SK-N-SH (cell line): ENCODE measurements around the gene SPINK8. TPM values are rescaled to one million over a fixed set of nuclear protein-coding genes. Genes with fewer than 3 reads are reported as not detected.

Source experiments
- CTCF ChIA-PET: fragments of 300-600, 350-600 bp; formaldehyde crosslinking; extraction: SDS; loops from one replicate; lab custom pipeline; 2021; lab: Yijun Ruan, JAX
- POLR2A ChIA-PET: fragments of 350-600 bp; sonication (Branson Sonifier 250); formaldehyde crosslinking; extraction: SDS; loops from one replicate; lab custom pipeline; 2020; ENCODE audit warnings: antibody characterized with exemption, inconsistent platforms; lab: Yijun Ruan, JAX
- DNase-seq: peaks from one replicate; pipeline ENCODE4 v3.0.0; 2012
- H2AFZ ChIP-seq: fragments of 200-600 bp; sonication (generic); 2 replicates; pipeline ENCODE4 v1.8.1; 2016; ENCODE audit warnings: antibody characterized with exemption, mild to moderate bottlenecking, low read depth
- H3F3A ChIP-seq: fragments of 200-600 bp; sonication (generic); replicated peaks from 2 replicates; pipeline ENCODE3; 2016; ENCODE audit warnings: antibody characterized with exemption, mild to moderate bottlenecking; ENCODE audit not compliant: insufficient read depth
- H3K27ac ChIP-seq, 2 experiments: fragments of 200-500 bp in 1 of 2; fragments of 200-600 bp in 1 of 2; sonication (Bioruptor generic) in 1 of 2; sonication (generic), shearing (Covaris generic) in 1 of 2; 2 replicates each; pipeline versions ENCODE4 v1.5.1 to v1.6.1; 2014 to 2016; ENCODE audit warnings: low read depth in 2 of 2, inconsistent platforms in 1 of 2, low read length in 1 of 2, mild to moderate bottlenecking in 1 of 2, mixed read lengths in 1 of 2
- H3K27me3 ChIP-seq: fragments of 200-600 bp; sonication (generic), shearing (Covaris generic); 2 replicates; pipeline ENCODE4 v1.6.1; 2016; ENCODE audit warnings: mixed run types; ENCODE audit not compliant: insufficient read depth
- H3K36me3 ChIP-seq, 2 experiments: fragments of 200-500 bp in 1 of 2; fragments of 200-600 bp in 1 of 2; sonication (Bioruptor generic) in 1 of 2; sonication (generic) in 1 of 2; replicated peaks in 1 of 2; 2 replicates each; pipeline versions ENCODE3 to v1.5.1; 2014 to 2016; ENCODE audit warnings: low read length in 1 of 2, mild to moderate bottlenecking in 1 of 2; ENCODE audit not compliant: insufficient read depth in 2 of 2, control insufficient read depth in 1 of 2
- H3K4me1 ChIP-seq, 2 experiments: fragments of 200-500 bp in 1 of 2; fragments of 200-600 bp in 1 of 2; sonication (Bioruptor generic) in 1 of 2; sonication (generic), shearing (Covaris generic) in 1 of 2; 2 replicates each; pipeline versions ENCODE4 v1.5.1 to v1.6.1; 2014 to 2016; ENCODE audit warnings: low read depth in 1 of 2, low read length in 1 of 2, mixed run types in 1 of 2; ENCODE audit not compliant: insufficient read depth in 2 of 2, control insufficient read depth in 1 of 2
- H3K4me2 ChIP-seq: fragments of 200-600 bp; sonication (generic), shearing (Covaris generic); 2 replicates; pipeline ENCODE4 v1.6.1; 2017; ENCODE audit warnings: mixed run types
- H3K4me3 ChIP-seq, 2 experiments: fragments of 200-500 bp in 1 of 2; fragments of 200-600 bp in 1 of 2; sonication (Bioruptor generic) in 1 of 2; sonication (generic), shearing (Covaris generic) in 1 of 2; 2 replicates each; pipeline versions ENCODE4 v1.5.1 to v1.8.1; 2014 to 2016; ENCODE audit warnings: low read depth in 2 of 2, inconsistent platforms in 1 of 2, low read length in 1 of 2, mild to moderate bottlenecking in 1 of 2, mixed read lengths in 1 of 2, moderate library complexity in 1 of 2
- H3K79me2 ChIP-seq: fragments of 200-600 bp; sonication (generic); 2 replicates; pipeline ENCODE4 v1.8.1; 2017; ENCODE audit warnings: mild to moderate bottlenecking; ENCODE audit not compliant: insufficient read depth
- H3K9ac ChIP-seq: fragments of 200-600 bp; sonication (generic); 2 replicates; pipeline ENCODE4 v1.6.1; 2017; ENCODE audit warnings: mixed run types
- H3K9me2 ChIP-seq: fragments of 200-600 bp; sonication (generic); 2 replicates; pipeline ENCODE4 v1.6.1; 2017; ENCODE audit warnings: mixed run types
- H3K9me3 ChIP-seq: fragments of 200-600 bp; sonication (generic); 2 replicates; pipeline ENCODE4 v1.6.1; 2017; ENCODE audit warnings: mixed run types, mild to moderate bottlenecking, moderate library complexity
- H4K20me1 ChIP-seq: fragments of 200-600 bp; sonication (generic); 2 replicates; pipeline ENCODE4 v1.6.1; 2017; ENCODE audit warnings: mild to moderate bottlenecking, mixed run types; ENCODE audit not compliant: insufficient read depth
- CHD2 ChIP-seq: fragments of 150-350 bp; IDR thresholded peaks from 2 replicates; pipeline ENCODE4 v1.6.1; 2018; ENCODE audit warnings: low read length; ENCODE audit not compliant: partially characterized antibody
- ELF1 ChIP-seq: IDR thresholded peaks from 2 replicates; pipeline ENCODE4 v1.4.0; 2012
- EP300 ChIP-seq, 2 experiments: IDR thresholded peaks; 2 replicates each; pipeline versions ENCODE4 v1.4.0 to v1.6.1; 2012; ENCODE audit warnings: borderline replicate concordance in 1 of 2, low read depth in 1 of 2, low read length in 1 of 2
- FOSL2 ChIP-seq: IDR thresholded peaks from 2 replicates; pipeline ENCODE4 v1.4.0; 2012; ENCODE audit warnings: low read depth, mild to moderate bottlenecking, moderate library complexity, borderline replicate concordance
- FOXJ3 ChIP-seq: sonication (generic); formaldehyde crosslinking; IDR thresholded peaks from 2 replicates; pipeline ENCODE4 v1.5.1; 2020; ENCODE audit warnings: mild to moderate bottlenecking, missing genetic modification reagents
- FOXM1 ChIP-seq: IDR thresholded peaks from 2 replicates; pipeline ENCODE4 v1.4.0; 2012; ENCODE audit warnings: low read depth, mild to moderate bottlenecking
- GABPA ChIP-seq: IDR thresholded peaks from 2 replicates; pipeline ENCODE4 v1.4.0; 2012; ENCODE audit warnings: low read depth, mild to moderate bottlenecking
- GATA2 ChIP-seq: sonication (generic); formaldehyde crosslinking; IDR thresholded peaks from 2 replicates; pipeline ENCODE4 v1.5.0; 2020; ENCODE audit warnings: mild to moderate bottlenecking, missing genetic modification reagents
- MEF2A ChIP-seq: IDR thresholded peaks from 2 replicates; pipeline ENCODE4 v1.4.0; 2012; ENCODE audit warnings: low read depth, borderline replicate concordance
- MXI1 ChIP-seq: IDR thresholded peaks from 2 replicates; pipeline ENCODE4 v1.6.1; 2012; ENCODE audit warnings: mild to moderate bottlenecking, low read depth, low read length, improper control_type of control experiment
- POLR2AphosphoS5 ChIP-seq: IDR thresholded peaks from 2 replicates; pipeline ENCODE4 v1.6.1; 2012; ENCODE audit warnings: low read depth, low read length
- RFX5 ChIP-seq: IDR thresholded peaks from 2 replicates; pipeline ENCODE4 v1.6.1; 2012; ENCODE audit warnings: mild to moderate bottlenecking, improper control_type of control experiment, low read length
- RXRA ChIP-seq: IDR thresholded peaks from 2 replicates; pipeline ENCODE4 v1.4.0; 2012; ENCODE audit warnings: low read depth, mild to moderate bottlenecking, borderline replicate concordance
- SIN3A ChIP-seq: IDR thresholded peaks from 2 replicates; pipeline ENCODE4 v1.6.1; 2012; ENCODE audit warnings: low read depth, mild to moderate bottlenecking, low read length, moderate library complexity, borderline replicate concordance
- SMC3 ChIP-seq: IDR thresholded peaks from 2 replicates; pipeline ENCODE4 v1.6.1; 2012; ENCODE audit warnings: low read depth, low read length, improper control_type of control experiment
- TAF1 ChIP-seq: IDR thresholded peaks from 2 replicates; pipeline ENCODE4 v1.6.1; 2012; ENCODE audit warnings: low read depth, mild to moderate bottlenecking, low read length, moderate library complexity, borderline replicate concordance
- TCF12 ChIP-seq: IDR thresholded peaks from 2 replicates; pipeline ENCODE4 v1.4.0; 2012
- TEAD4 ChIP-seq: IDR thresholded peaks from 2 replicates; pipeline ENCODE4 v1.4.0; 2012; ENCODE audit warnings: mild to moderate bottlenecking, borderline replicate concordance; ENCODE audit not compliant: insufficient read depth
- YY1 ChIP-seq: IDR thresholded peaks from 2 replicates; pipeline ENCODE4 v1.4.0; 2012; ENCODE audit warnings: low read depth, mild to moderate bottlenecking
- WGBS: methylation state at CpG from one replicate; pipeline ENCODE4 v1.1.6; 2017; ENCODE audit warnings: low lambda C conversion rate; 5-methylcytosine and 5-hydroxymethylcytosine counted together
- polyA plus RNA-seq, 3 experiments: library from polyadenylated mRNA; depleted of rRNA; stranded (reverse); fragments of >200 nt; gene quantifications; 2 replicates each; pipeline ENCODE4 v1.2.3, GENCODE V29; 2012
- TF ChIP-seq, protein P1 (sequence below): IDR thresholded peaks from 2 replicates; pipeline ENCODE4 v1.4.0; 2012; ENCODE audit warnings: low read depth
- TF ChIP-seq, protein P2 (sequence below): IDR thresholded peaks from 2 replicates; pipeline ENCODE4 v1.4.0; 2012; ENCODE audit warnings: low read depth, borderline replicate concordance
- TF ChIP-seq, protein P3 (sequence below): IDR thresholded peaks from 2 replicates; pipeline ENCODE4; 2012

SPINK8 gene
- polyA plus RNA-seq, 1 of the 3 experiments (the other 2 are of a cell fraction): not detected

DNA sequence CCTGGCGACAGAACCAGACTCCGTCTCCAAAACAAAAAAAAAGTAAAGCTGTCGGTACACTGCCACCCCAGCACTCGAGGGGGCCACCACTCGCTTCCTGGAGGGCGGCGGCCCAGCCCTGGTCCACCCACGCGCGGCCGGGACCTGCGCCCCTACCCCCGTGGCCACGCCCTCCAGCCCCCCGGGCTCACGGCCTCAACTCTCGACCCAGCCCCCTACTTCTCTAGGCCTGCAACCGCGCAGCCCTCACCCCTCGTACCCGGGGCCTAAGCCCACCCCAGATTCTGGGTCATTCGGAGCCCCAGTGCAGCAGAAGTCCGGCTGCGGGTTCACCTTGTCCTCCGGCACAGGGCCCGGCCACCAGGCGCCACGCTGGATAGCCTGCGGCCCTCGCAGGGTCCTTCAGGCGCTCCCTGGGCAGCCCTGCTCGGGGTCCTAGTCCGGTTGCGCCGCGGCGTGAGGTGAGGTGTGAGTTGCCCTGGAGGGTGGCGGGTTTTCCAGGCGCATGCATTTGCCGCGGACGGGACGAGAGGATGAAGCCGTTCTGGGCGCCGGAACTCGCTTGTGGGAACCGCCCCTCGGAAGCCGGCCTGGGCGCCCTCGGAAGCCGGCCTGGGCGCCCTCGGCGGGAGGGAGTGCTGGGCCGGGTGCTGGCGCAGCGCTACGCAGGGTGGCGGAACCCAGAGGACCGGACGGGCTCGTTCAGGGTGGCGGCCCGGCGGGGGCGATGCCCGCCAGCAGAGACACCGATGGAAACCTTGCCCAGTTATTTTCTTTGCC is 32.3 kb downstream of the SPINK8 start, which contains the start of gene NME6:
NME6 (minus strand) TSS at position 348 of the 780 bp plus-strand sequence.
- H3K4me2 ChIP-seq: peak within 1 kb of the TSS; percentile 98
- ChIA-PET POLR2A (interaction anchor here (0.7 to 1.1 kb wide), 2 partner anchors 130 to 138 kb away, joined by 3 read pairs; partner anchors contain the start of genes CCDC51 and TMA7), CTCF (interaction anchor here (0.8 to 3.6 kb wide), 7 partner anchors 15 to 135 kb away, joined by 3 to 18 read pairs (median 3); no protein-coding TSS in a partner anchor)
- DNase-seq: peak; percentile 96
- TF ChIP-seq RFX5 (no peak), YY1 (peak; percentile 28; the same call in 1 of the 2 replicates), GATA2 (CRISPR knock-in tag) (no peak), POLR2AphosphoS5 (peak; percentile 69), MEF2A (no peak), ELF1 (no peak; the same call in 1 of the 2 replicates), TAF1 (peak; percentile 82; the same call in 1 of the 2 replicates), TEAD4 (0 out of 2 replicates have a peak, but pooled peaks have one; percentile 10), SIN3A (peak; percentile 53; the same call in 1 of the 2 replicates), SMC3 (0 out of 2 replicates have a peak, but pooled peaks have one; percentile 4), RXRA (no peak), GABPA (peak; percentile 58), EP300 (IDR thresholded peaks at IDR 0.05; ENCODE audit: borderline replicate concordance in 1 of 2, low read depth in 1 of 2, low read length in 1 of 2) (no peak), FOSL2 (no peak), FOXJ3 (CRISPR knock-in tag) (peak; percentile 38; the same call in 1 of the 2 replicates), CHD2 (peak; percentile 53), MXI1 (peak; percentile 32), FOXM1 (no peak), TCF12 (peak; percentile 36; the same call in 1 of the 2 replicates)
- TF ChIP-seq, protein P1, sequence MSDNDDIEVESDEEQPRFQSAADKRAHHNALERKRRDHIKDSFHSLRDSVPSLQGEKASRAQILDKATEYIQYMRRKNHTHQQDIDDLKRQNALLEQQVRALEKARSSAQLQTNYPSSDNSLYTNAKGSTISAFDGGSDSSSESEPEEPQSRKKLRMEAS: peak; percentile 99
- TF ChIP-seq, protein P2, sequence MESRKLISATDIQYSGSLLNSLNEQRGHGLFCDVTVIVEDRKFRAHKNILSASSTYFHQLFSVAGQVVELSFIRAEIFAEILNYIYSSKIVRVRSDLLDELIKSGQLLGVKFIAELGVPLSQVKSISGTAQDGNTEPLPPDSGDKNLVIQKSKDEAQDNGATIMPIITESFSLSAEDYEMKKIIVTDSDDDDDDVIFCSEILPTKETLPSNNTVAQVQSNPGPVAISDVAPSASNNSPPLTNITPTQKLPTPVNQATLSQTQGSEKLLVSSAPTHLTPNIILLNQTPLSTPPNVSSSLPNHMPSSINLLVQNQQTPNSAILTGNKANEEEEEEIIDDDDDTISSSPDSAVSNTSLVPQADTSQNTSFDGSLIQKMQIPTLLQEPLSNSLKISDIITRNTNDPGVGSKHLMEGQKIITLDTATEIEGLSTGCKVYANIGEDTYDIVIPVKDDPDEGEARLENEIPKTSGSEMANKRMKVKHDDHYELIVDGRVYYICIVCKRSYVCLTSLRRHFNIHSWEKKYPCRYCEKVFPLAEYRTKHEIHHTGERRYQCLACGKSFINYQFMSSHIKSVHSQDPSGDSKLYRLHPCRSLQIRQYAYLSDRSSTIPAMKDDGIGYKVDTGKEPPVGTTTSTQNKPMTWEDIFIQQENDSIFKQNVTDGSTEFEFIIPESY: 0 out of 2 replicates have a peak, but pooled peaks have one; percentile 35
- TF ChIP-seq, protein P3, sequence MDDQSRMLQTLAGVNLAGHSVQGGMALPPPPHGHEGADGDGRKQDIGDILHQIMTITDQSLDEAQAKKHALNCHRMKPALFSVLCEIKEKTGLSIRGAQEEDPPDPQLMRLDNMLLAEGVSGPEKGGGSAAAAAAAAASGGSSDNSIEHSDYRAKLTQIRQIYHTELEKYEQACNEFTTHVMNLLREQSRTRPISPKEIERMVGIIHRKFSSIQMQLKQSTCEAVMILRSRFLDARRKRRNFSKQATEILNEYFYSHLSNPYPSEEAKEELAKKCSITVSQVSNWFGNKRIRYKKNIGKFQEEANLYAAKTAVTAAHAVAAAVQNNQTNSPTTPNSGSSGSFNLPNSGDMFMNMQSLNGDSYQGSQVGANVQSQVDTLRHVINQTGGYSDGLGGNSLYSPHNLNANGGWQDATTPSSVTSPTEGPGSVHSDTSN: no peak
- H3K9me2 ChIP-seq: no peaks in the 10 kb centered on the region
- peaks cover 0 to 13% of the 10 kb centered on the region in 2 experiments for H3K36me3 ChIP-seq
- no peaks in the 10 kb centered on the region for H3K9me3 ChIP-seq
- H3F3A ChIP-seq: no peaks in the 10 kb centered on the region
- H2AFZ ChIP-seq: peak within 1 kb of the TSS; percentile 96
- no peaks in the 10 kb centered on the region for H4K20me1 ChIP-seq
- H3K27ac ChIP-seq: peak within 1 kb of the TSS; percentile 80 to 96
- H3K4me3 ChIP-seq: peak within 1 kb of the TSS; percentile 70 to 79
- WGBS: 3% methylated on average over 32 of the region's 70 CpGs
- H3K9ac ChIP-seq: peak within 1 kb of the TSS; percentile 96
- no peaks in the 10 kb centered on the region for H3K27me3 ChIP-seq
- peaks cover 20% of the 10 kb centered on the region; the same call in 1 of the 2 replicates for H3K79me2 ChIP-seq
- peaks cover 3 to 12% of the 10 kb centered on the region in 2 experiments; a peak in 2 of 4 replicates for H3K4me1 ChIP-seq
